ENCODE data around the gene DCANP1. TPM values are rescaled to one million over a fixed set of nuclear protein-coding genes. Genes with fewer than 3 reads are reported as not detected.

DCANP1 gene
- total and polyA plus RNA-seq, 10 of the 15 experiments (the other 5 are each of a cell fraction or from before 2014, with no cell fraction given) = 0.01 TPM; not detected in 9

- in situ Hi-C loops (cut with MboI) = no loop called here
These were observed 48.8 kb downstream of the DCANP1 start for GRCh38 chr5:135398160-135398854.

More at GRCh38 chr5:135398160-135398854, 48.8 kb downstream of the DCANP1 start:
- H3K9me3 ChIP-seq (replicated peaks; ENCODE audit: control insufficient read depth, insufficient read depth, low read length) = no peaks in the 10 kb centered on the region
- peaks cover 62% of the 10 kb centered on the region for H3K79me2 ChIP-seq (ENCODE audit: control insufficient read depth, insufficient read depth, low read length)
- no peaks in the 10 kb centered on the region for H3K36me3 ChIP-seq (ENCODE audit: control insufficient read depth in 2 of 2, insufficient read depth in 2 of 2, low read length in 1 of 2)
- BruUV-seq (replicated peaks) = no TSS peak
- TF ChIP-seq ELK1 (IDR thresholded peaks at IDR 0.05; ENCODE audit: low read depth, low read length) (no peak), BHLHE40 (IDR thresholded peaks at IDR 0.05; ENCODE audit: borderline replicate concordance in 1 of 2, low read depth in 2 of 2, low read length in 1 of 2) (peak in 1 of 2 experiments; percentile 12; a peak in 1 of 4 replicates), RAD51 (IDR thresholded peaks at IDR 0.05) (peak; percentile 39; the same call in 1 of the 2 replicates), USF1 (IDR thresholded peaks at IDR 0.05; ENCODE audit: borderline replicate concordance, extremely low read length, insufficient read depth, low read depth, low read length) (peak; percentile 11), KAT2A (conservative IDR thresholded peaks at IDR 0.05; ENCODE audit: control insufficient read depth, low read depth, low read length) (no peak), MEF2A (IDR thresholded peaks at IDR 0.05; ENCODE audit: insufficient read depth, low read depth, low read length) (no peak), LARP7 (IDR thresholded peaks at IDR 0.05) (no peak)
- ChIA-PET RAD21 (ENCODE audit: unreplicated experiment) (no interaction called here), POLR2A (no interaction called here), CTCF (no interaction called here), SMC1A (ENCODE audit: uncharacterized antibody, unreplicated experiment) (no interaction called here)
- H4K20me1 ChIP-seq (ENCODE audit: control insufficient read depth, insufficient read depth) = peaks cover 8% of the 10 kb centered on the region; the same call in 1 of the 2 replicates
- H3K27me3 ChIP-seq (replicated peaks in 1 of 2; ENCODE audit: control insufficient read depth in 2 of 2, insufficient read depth in 2 of 2, low read length in 1 of 2) = no peaks in the 10 kb centered on the region
- peak overlapping the region; percentile 22; the same call in 1 of the 2 replicates for H2AFZ ChIP-seq (ENCODE audit: control insufficient read depth, low read depth, low read length)
- no peak for FAIRE-seq
- peak; percentile 46 for ATAC-seq
- peak overlapping the region; percentile 90 for H3K27ac ChIP-seq (ENCODE audit: control insufficient read depth, insufficient read depth)
- no peak for DNase-seq (ENCODE audit: low read depth, low spot score)
- under 1% methylated on average over 32 of the region's 43 CpGs for WGBS (ENCODE audit: insufficient coverage, insufficient replicate concordance, low lambda C conversion rate, missing lambda C conversion rate)
- H3K4me2 ChIP-seq (ENCODE audit: control insufficient read depth, insufficient read depth) = peak overlapping the region; percentile 81
- peak overlapping the region; percentile 98 for H3K9ac ChIP-seq (ENCODE audit: control insufficient read depth, insufficient read depth, low read length)
- H3K4me3 ChIP-seq = peak overlapping the region; percentile 80
- intact Hi-C loops (cut with micrococcal nuclease; ENCODE audit: unreplicated experiment) = no loop called here
- peaks cover 19% of the 10 kb centered on the region for H3K4me1 ChIP-seq (ENCODE audit: control insufficient read depth, insufficient read depth, low read length)

All from GM12878 (cell line).